ENCODE measurements around the gene TRIM32. TPM values are rescaled to one million over a fixed set of nuclear protein-coding genes. Genes with fewer than 3 reads are reported as not detected.

Gene TRIM32
- total RNA-seq, 2 experiments from 2014 or later: 11.4 to 13.9 TPM

DNA sequence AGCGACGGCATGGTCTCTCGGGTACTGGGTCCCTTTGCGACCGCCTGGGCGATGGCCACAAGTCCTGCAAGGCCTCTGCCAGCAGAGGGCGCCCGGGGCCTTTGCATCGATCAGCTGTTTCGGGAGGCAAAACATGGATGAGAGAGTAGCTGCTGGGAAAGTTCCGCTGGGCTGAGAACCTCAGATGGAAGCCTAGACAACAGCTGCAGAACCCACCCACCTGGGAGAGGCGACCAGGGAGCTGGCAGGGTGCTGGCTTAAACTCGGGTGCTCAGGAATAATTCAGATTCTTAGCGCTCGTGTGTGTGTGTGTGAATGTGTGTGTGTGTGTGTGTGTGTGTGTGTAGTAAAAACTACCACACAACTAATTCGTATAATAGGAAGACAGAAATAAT, 50.0 kb downstream of the TRIM32 start:
- BruUV-seq (replicated peaks): no TSS peak
- intact Hi-C loops (cut with micrococcal nuclease; ENCODE audit: unreplicated experiment): loop anchor here (1.0 kb wide), 1 partner anchor 123 kb away; no protein-coding TSS in a partner anchor
- POLR2A ChIA-PET: interaction anchor here (0.8 kb wide), 1 partner anchor 25 kb away, joined by 3 read pairs; no protein-coding TSS in a partner anchor
- Histone ChIP-seq H3K27ac (ENCODE audit: low read depth, low read length, poor library complexity, severe bottlenecking) (no peak overlapping the region), H3K36me3 (ENCODE audit: insufficient read depth, low read length) (no peaks in the 10 kb centered on the region), H3K4me2 (ENCODE audit: low read length) (no peak overlapping the region), H3K4me3 (ENCODE audit: low read depth, low read length, poor library complexity, severe bottlenecking) (no peak overlapping the region), H2AFZ (ENCODE audit: low read length) (0 out of 2 replicates have a peak overlapping the region, but pooled peaks have one; percentile 12), H4K20me1 (ENCODE audit: insufficient read depth, low read length) (no peaks in the 10 kb centered on the region), H3K79me2 (ENCODE audit: insufficient read depth, low read depth, low read length) (no peaks in the 10 kb centered on the region), H3K9me2 (ENCODE audit: insufficient read depth, low read length) (no peaks in the 10 kb centered on the region), H3K9me3 (ENCODE audit: low read length) (no peaks in the 10 kb centered on the region), H3K4me1 (ENCODE audit: insufficient read depth, low read length, poor library complexity, severe bottlenecking) (no peaks in the 10 kb centered on the region)
- DNase-seq (ENCODE audit: low spot score): peak; percentile 78
- no peak for TF ChIP-seq EZH2phosphoT487 (IDR thresholded peaks at IDR 0.05; ENCODE audit: borderline replicate concordance, low read depth, low read length)
- TF ChIP-seq, protein P1, sequence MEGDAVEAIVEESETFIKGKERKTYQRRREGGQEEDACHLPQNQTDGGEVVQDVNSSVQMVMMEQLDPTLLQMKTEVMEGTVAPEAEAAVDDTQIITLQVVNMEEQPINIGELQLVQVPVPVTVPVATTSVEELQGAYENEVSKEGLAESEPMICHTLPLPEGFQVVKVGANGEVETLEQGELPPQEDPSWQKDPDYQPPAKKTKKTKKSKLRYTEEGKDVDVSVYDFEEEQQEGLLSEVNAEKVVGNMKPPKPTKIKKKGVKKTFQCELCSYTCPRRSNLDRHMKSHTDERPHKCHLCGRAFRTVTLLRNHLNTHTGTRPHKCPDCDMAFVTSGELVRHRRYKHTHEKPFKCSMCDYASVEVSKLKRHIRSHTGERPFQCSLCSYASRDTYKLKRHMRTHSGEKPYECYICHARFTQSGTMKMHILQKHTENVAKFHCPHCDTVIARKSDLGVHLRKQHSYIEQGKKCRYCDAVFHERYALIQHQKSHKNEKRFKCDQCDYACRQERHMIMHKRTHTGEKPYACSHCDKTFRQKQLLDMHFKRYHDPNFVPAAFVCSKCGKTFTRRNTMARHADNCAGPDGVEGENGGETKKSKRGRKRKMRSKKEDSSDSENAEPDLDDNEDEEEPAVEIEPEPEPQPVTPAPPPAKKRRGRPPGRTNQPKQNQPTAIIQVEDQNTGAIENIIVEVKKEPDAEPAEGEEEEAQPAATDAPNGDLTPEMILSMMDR (conservative IDR thresholded peaks at IDR 0.05; ENCODE audit: low read length): peak; percentile 91
- CTCF ChIA-PET (ENCODE audit: unreplicated experiment): interaction anchor here (1.0 to 5.0 kb wide), 3 partner anchors 27 to 123 kb away, joined by 3 to 29 read pairs (median 3); no protein-coding TSS in a partner anchor

DNA sequence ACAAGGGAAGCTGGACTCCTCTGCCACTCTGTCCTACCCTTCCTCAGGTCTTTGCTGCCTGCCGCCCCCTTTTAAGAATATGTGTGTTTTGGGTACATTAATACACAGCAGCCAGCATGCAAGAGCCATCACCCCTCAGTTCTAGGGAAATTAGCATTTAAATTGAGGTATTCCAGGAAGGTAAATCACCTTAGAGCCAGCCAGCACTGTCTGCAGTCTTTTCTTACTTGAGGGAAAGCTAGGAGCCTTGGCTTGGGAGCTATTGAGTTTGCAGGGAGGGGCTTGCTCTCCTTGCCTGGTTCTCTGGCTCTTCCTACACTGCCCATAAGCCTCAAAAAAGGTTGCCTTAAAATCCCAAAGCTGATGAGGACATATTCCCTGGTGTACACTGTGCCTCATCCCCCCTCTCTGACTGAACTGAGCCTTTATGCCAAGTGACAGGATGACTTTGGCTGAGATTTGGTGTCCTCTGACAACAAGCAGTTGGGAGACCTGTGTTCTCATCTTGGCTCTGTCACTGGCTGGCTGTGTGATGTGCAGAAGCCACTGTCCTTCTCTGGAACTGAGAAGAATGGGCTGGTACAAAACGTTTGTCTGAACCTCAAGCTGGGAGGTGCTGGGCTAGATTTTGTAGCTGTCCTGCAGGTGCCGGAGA, 54.1 kb downstream of the TRIM32 start:
- Histone ChIP-seq H3K4me3 (ENCODE audit: low read depth, low read length, poor library complexity, severe bottlenecking) (no peak overlapping the region), H3K27ac (ENCODE audit: low read depth, low read length, poor library complexity, severe bottlenecking) (no peak overlapping the region), H3K79me2 (ENCODE audit: insufficient read depth, low read depth, low read length) (no peaks in the 10 kb centered on the region), H3K9me3 (ENCODE audit: low read length) (no peaks in the 10 kb centered on the region), H3K4me2 (ENCODE audit: low read length) (no peak overlapping the region), H3K36me3 (ENCODE audit: insufficient read depth, low read length) (no peaks in the 10 kb centered on the region), H3K4me1 (ENCODE audit: insufficient read depth, low read length, poor library complexity, severe bottlenecking) (no peaks in the 10 kb centered on the region), H4K20me1 (ENCODE audit: insufficient read depth, low read length) (no peaks in the 10 kb centered on the region), H2AFZ (ENCODE audit: low read length) (no peak overlapping the region), H3K9me2 (ENCODE audit: insufficient read depth, low read length) (no peaks in the 10 kb centered on the region)
- ChIA-PET CTCF (ENCODE audit: unreplicated experiment) (interaction anchor here (1.0 kb wide), 1 partner anchor 23 kb away, joined by 3 read pairs; no protein-coding TSS in a partner anchor), POLR2A (no interaction called here)
- no peak for DNase-seq (ENCODE audit: low spot score)
- TF ChIP-seq, protein P1 (conservative IDR thresholded peaks at IDR 0.05; ENCODE audit: low read length): no peak
- TF ChIP-seq EZH2phosphoT487 (IDR thresholded peaks at IDR 0.05; ENCODE audit: borderline replicate concordance, low read depth, low read length): no peak
- no TSS peak for BruUV-seq (replicated peaks)
- intact Hi-C loops (cut with micrococcal nuclease; ENCODE audit: unreplicated experiment): no loop called here

DNA sequence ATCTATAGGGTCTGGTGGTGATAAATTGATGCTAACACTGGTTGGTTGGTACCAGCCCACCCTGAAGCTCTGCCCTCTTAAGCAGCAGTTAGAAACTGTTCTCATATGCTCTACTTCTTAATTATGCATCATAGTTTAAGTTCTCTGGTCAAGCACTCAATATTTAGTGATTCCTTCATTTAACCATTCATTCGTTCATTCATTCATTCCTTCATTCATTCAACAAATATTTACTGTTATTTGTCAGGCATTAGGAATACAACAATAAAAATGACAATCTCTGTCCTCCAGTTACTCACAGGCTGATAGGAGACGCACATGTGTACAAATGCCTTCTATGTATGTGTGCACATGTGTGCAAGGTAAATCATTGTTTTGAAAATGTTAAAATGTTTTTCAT, 54.6 kb downstream of the TRIM32 start:
- H2AFZ ChIP-seq (ENCODE audit: low read length): no peak overlapping the region
- CTCF ChIA-PET (ENCODE audit: unreplicated experiment): no interaction called here
- no peak overlapping the region for H3K4me2 ChIP-seq (ENCODE audit: low read length)
- no peak for TF ChIP-seq EZH2phosphoT487 (IDR thresholded peaks at IDR 0.05; ENCODE audit: borderline replicate concordance, low read depth, low read length)
- TF ChIP-seq, protein P1 (conservative IDR thresholded peaks at IDR 0.05; ENCODE audit: low read length): no peak
- H3K9me3 ChIP-seq (ENCODE audit: low read length): no peaks in the 10 kb centered on the region
- no peaks in the 10 kb centered on the region for H4K20me1 ChIP-seq (ENCODE audit: insufficient read depth, low read length)
- POLR2A ChIA-PET: no interaction called here
- H3K4me1 ChIP-seq (ENCODE audit: insufficient read depth, low read length, poor library complexity, severe bottlenecking): no peaks in the 10 kb centered on the region
- intact Hi-C loops (cut with micrococcal nuclease; ENCODE audit: unreplicated experiment): no loop called here
- BruUV-seq (replicated peaks): no TSS peak
- H3K27ac ChIP-seq (ENCODE audit: low read depth, low read length, poor library complexity, severe bottlenecking): no peak overlapping the region
- no peak for DNase-seq (ENCODE audit: low spot score)
- no peaks in the 10 kb centered on the region for H3K79me2 ChIP-seq (ENCODE audit: insufficient read depth, low read depth, low read length)
- H3K36me3 ChIP-seq (ENCODE audit: insufficient read depth, low read length): no peaks in the 10 kb centered on the region
- H3K9me2 ChIP-seq (ENCODE audit: insufficient read depth, low read length): no peaks in the 10 kb centered on the region
- H3K4me3 ChIP-seq (ENCODE audit: low read depth, low read length, poor library complexity, severe bottlenecking): no peak overlapping the region
